Thoracic aorta (tissue), 2 donors: ENCODE data around the gene MPZL2. TPM values are rescaled to one million over a fixed set of nuclear protein-coding genes. Genes with fewer than 3 reads are reported as not detected.

Experiments used
- ATAC-seq: fragments of 150-250 bp; one replicate; pipeline ENCODE4 v1.8.0; 2017; ENCODE audit warnings: low read depth; ENCODE audit not compliant: insufficient number of reproducible peaks, low FRiP score
- DNase-seq: peaks from one replicate; pipeline ENCODE4 v3.0.0-alpha.2; 2020; ENCODE audit warnings: low spot score
- H3K27ac ChIP-seq, 2 donors: fragments of 200-600 bp; sonication (generic); 1 replicate in 1 of 2; 2 replicates in 1 of 2; pipeline ENCODE4 v1.5.1; 2016; ENCODE audit warnings: mild to moderate bottlenecking in 2 of 2, moderate library complexity in 2 of 2
- H3K27me3 ChIP-seq: fragments of 200-600 bp; sonication (generic); replicated peaks from 2 replicates; pipeline ENCODE4 v1.6.0; 2016; ENCODE audit warnings: mild to moderate bottlenecking; ENCODE audit not compliant: insufficient read depth
- H3K36me3 ChIP-seq: fragments of 200-600 bp; sonication (generic); one replicate; pipeline ENCODE4 v1.5.1; 2016
- H3K4me1 ChIP-seq, 2 donors: fragments of 200-600 bp; sonication (generic); 1 replicate in 1 of 2; 2 replicates in 1 of 2; pipeline versions ENCODE4 v1.5.1 to v1.6.0; 2016; ENCODE audit warnings: low read depth in 2 of 2, mild to moderate bottlenecking in 1 of 2; ENCODE audit not compliant: control insufficient read depth in 1 of 2
- H3K4me3 ChIP-seq: fragments of 200-600 bp; sonication (generic); 2 replicates; pipeline ENCODE4 v1.5.1; 2016; ENCODE audit warnings: mild to moderate bottlenecking
- H3K9me3 ChIP-seq: fragments of 200-600 bp; sonication (generic); 2 replicates; pipeline ENCODE4 v1.5.1; 2016
- CTCF ChIP-seq: fragments of 200-600 bp; sonication (generic); IDR thresholded peaks from one replicate; pipeline ENCODE4 v1.5.1; 2019; ENCODE audit warnings: antibody characterized with exemption
- total RNA-seq, 2 donors: library from RNA; depleted of rRNA; stranded (reverse); fragments of >200 nt; gene quantifications; one replicate each; pipeline versions ENCODE4 v1.1.0 to v1.2.3, GENCODE V29; 2016

MPZL2 gene
- total RNA-seq, 2 donors from 2014 or later, result 18.3 to 58.1 TPM

- no peak for TF ChIP-seq CTCF
- Histone ChIP-seq H3K4me1 (no peaks in the 10 kb centered on the region), H3K36me3 (no peaks in the 10 kb centered on the region), H3K27me3 (no peaks in the 10 kb centered on the region), H3K27ac (no peak overlapping the region), H3K9me3 (no peaks in the 10 kb centered on the region), H3K4me3 (no peak overlapping the region)
- DNase-seq, result no peak
- ATAC-seq, result no peak
Measured at GRCh38 chr11:118243161-118243560, 20.9 kb downstream of the MPZL2 start.

GRCh38 chr11:118241764-118242098 is 22.4 kb downstream of the MPZL2 start:
- TF ChIP-seq CTCF, result no peak
- no peak overlapping the region for H3K4me3 ChIP-seq
- DNase-seq, result no peak
- peak overlapping the region in 1 of 2 donors; percentile 5 for H3K27ac ChIP-seq
- ATAC-seq, result no peak
- no peaks in the 10 kb centered on the region for H3K4me1 ChIP-seq
- H3K36me3 ChIP-seq, result no peaks in the 10 kb centered on the region
- no peaks in the 10 kb centered on the region for H3K27me3 ChIP-seq
- H3K9me3 ChIP-seq, result no peaks in the 10 kb centered on the region

- ATAC-seq, result no peak
- Histone ChIP-seq H3K4me1 (no peaks in the 10 kb centered on the region), H3K36me3 (no peaks in the 10 kb centered on the region), H3K27me3 (no peaks in the 10 kb centered on the region), H3K27ac (peak overlapping the region in 1 of 2 donors; percentile 5), H3K4me3 (no peak overlapping the region), H3K9me3 (no peaks in the 10 kb centered on the region)
- no peak for TF ChIP-seq CTCF
- DNase-seq, result no peak
Measured at GRCh38 chr11:118240999-118241763, 22.9 kb downstream of the MPZL2 start.

- Histone ChIP-seq H3K27me3 (no peaks in the 10 kb centered on the region), H3K9me3 (no peaks in the 10 kb centered on the region), H3K4me3 (no peak overlapping the region), H3K36me3 (no peaks in the 10 kb centered on the region), H3K4me1 (no peaks in the 10 kb centered on the region), H3K27ac (no peak overlapping the region)
- DNase-seq (no peak), ATAC-seq (no peak)
- TF ChIP-seq CTCF, result no peak
Measured at GRCh38 chr11:118239509-118240205, 24.4 kb downstream of the MPZL2 start.

GRCh38 chr11:118238929-118239328 is 25.2 kb downstream of the MPZL2 start:
- Histone ChIP-seq H3K27me3 (no peaks in the 10 kb centered on the region), H3K9me3 (no peaks in the 10 kb centered on the region), H3K4me1 (no peaks in the 10 kb centered on the region), H3K27ac (no peak overlapping the region), H3K36me3 (no peaks in the 10 kb centered on the region), H3K4me3 (no peak overlapping the region)
- no peak for TF ChIP-seq CTCF
- ATAC-seq (no peak), DNase-seq (no peak)
